ENCODE data around the gene PILRA. TPM values are rescaled to one million over a fixed set of nuclear protein-coding genes. Genes with fewer than 3 reads are reported as not detected.
"Not testable (repeated sequence)": the region's sequence is repeated elsewhere in the genome, so short reads cannot be mapped to it uniquely, and the experiment has no call there.

PILRA gene
- total RNA-seq, 1 experiment from 2014 or later: 0.68 TPM

DNA sequence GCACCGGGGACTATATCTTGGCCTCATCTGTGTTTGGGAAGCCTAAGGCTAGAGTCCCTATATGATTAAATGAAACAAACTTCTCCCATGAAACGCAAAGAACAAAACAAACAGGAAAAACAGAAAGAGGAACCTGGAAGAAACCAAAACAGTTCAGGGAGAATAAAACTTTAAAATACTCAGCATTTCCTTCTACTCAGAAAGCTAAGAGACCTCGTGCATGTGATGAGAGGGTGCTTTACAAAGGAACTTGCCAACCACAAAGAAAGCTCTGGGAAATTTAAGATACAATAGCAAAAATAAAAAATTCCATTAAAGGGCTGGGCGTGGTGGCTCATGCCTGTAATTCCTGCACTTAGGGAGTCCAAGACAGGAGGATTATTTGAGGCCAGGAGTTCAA, 6.9 kb downstream of the PILRA start:
- POLR2A ChIA-PET: no interaction called here
- no peak overlapping the region for H3K27ac Mint-ChIP-seq (ENCODE audit: unreplicated experiment)

DNA sequence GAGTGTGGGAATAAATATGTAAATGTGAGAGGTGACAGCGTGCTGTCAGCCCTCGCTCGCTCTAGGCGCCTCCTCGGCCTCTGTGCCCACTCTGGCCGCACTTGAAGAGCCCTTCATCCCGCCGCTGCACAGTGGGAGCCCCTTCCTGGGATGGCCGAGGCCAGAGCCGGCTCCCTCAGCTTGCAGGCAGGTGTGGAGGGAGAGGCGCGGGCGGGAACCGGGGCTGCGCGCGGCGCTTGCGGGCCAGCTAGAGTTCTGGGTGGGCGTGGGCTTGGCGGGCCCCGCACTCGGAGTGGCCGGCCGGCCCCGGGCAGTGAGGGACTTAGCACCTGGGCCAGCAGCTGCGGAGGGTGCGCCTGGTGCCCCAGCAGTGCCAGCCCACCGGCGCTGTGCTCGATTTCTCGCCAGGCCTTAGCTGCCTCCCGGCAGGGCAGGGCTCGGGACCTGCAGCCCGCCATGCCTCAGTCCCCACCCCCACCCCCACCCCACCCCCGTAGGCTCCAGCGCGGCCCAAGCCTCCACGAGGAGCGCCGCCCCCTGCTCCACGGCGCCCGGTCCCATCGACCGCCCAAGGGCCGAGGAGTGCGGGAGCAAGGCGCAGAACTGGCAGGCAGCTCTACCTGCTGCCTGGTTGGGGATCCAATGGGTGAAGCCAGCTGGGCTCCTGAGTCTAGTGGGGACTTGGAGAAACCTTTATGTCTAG, 8.4 kb downstream of the PILRA start:
- BruUV-seq (replicated peaks); H3K27me3 ChIP-seq (replicated peaks; ENCODE audit: control insufficient read depth, insufficient read depth, low read length); H3K4me1 ChIP-seq; intact Hi-C loops (cut with micrococcal nuclease; ENCODE audit: unreplicated experiment); H3K36me3 ChIP-seq (ENCODE audit: control insufficient read depth, insufficient read depth, low read length); DNase-seq; H3K4me3 ChIP-seq (ENCODE audit: low read depth, low read length); H3K9me3 Mint-ChIP-seq (ENCODE audit: unreplicated experiment); POLR2A ChIA-PET; H3K9me3 ChIP-seq; H3K36me3 Mint-ChIP-seq (ENCODE audit: insufficient read depth, unreplicated experiment); H3K4me1 Mint-ChIP-seq (ENCODE audit: low read depth, unreplicated experiment); H3K4me3 Mint-ChIP-seq (ENCODE audit: unreplicated experiment); H3K27ac Mint-ChIP-seq (ENCODE audit: unreplicated experiment): not testable (repeated sequence)
- peaks cover 14% of the 10 kb centered on the region for H3K27me3 Mint-ChIP-seq (ENCODE audit: insufficient read depth, unreplicated experiment)
- CTCF ChIA-PET: interaction anchor here (2.6 kb wide), 1 partner anchor 26 kb away, joined by 6 read pairs; no protein-coding TSS in a partner anchor

More for the DNA sequence above, 6.9 kb downstream of the PILRA start:
- peaks cover 14% of the 10 kb centered on the region for H3K27me3 Mint-ChIP-seq (ENCODE audit: insufficient read depth, unreplicated experiment)
- CTCF ChIA-PET: interaction anchor here (2.6 kb wide), 1 partner anchor 27 kb away, joined by 6 read pairs; no protein-coding TSS in a partner anchor
- no peaks in the 10 kb centered on the region for H3K4me1 Mint-ChIP-seq (ENCODE audit: low read depth, unreplicated experiment)
- no peaks in the 10 kb centered on the region for H3K9me3 Mint-ChIP-seq (ENCODE audit: unreplicated experiment)
- no TSS peak for BruUV-seq (replicated peaks)
- Histone ChIP-seq H3K4me1 (no peaks in the 10 kb centered on the region), H3K4me3 (ENCODE audit: low read depth, low read length) (no peak overlapping the region), H3K27me3 (replicated peaks; ENCODE audit: control insufficient read depth, insufficient read depth, low read length) (no peaks in the 10 kb centered on the region), H3K9me3 (no peaks in the 10 kb centered on the region), H3K36me3 (ENCODE audit: control insufficient read depth, insufficient read depth, low read length) (no peaks in the 10 kb centered on the region)
- intact Hi-C loops (cut with micrococcal nuclease; ENCODE audit: unreplicated experiment): no loop called here
- DNase-seq: no peak
- no peak overlapping the region for H3K4me3 Mint-ChIP-seq (ENCODE audit: unreplicated experiment)
- TF ChIP-seq, protein P1, sequence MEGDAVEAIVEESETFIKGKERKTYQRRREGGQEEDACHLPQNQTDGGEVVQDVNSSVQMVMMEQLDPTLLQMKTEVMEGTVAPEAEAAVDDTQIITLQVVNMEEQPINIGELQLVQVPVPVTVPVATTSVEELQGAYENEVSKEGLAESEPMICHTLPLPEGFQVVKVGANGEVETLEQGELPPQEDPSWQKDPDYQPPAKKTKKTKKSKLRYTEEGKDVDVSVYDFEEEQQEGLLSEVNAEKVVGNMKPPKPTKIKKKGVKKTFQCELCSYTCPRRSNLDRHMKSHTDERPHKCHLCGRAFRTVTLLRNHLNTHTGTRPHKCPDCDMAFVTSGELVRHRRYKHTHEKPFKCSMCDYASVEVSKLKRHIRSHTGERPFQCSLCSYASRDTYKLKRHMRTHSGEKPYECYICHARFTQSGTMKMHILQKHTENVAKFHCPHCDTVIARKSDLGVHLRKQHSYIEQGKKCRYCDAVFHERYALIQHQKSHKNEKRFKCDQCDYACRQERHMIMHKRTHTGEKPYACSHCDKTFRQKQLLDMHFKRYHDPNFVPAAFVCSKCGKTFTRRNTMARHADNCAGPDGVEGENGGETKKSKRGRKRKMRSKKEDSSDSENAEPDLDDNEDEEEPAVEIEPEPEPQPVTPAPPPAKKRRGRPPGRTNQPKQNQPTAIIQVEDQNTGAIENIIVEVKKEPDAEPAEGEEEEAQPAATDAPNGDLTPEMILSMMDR (IDR thresholded peaks at IDR 0.05; ENCODE audit: insufficient read depth in 1 of 2, low read depth in 1 of 2, low read length in 1 of 2, severe bottlenecking in 1 of 2, unreplicated experiment in 1 of 2): no peak
- no peaks in the 10 kb centered on the region for H3K36me3 Mint-ChIP-seq (ENCODE audit: insufficient read depth, unreplicated experiment)

DNA sequence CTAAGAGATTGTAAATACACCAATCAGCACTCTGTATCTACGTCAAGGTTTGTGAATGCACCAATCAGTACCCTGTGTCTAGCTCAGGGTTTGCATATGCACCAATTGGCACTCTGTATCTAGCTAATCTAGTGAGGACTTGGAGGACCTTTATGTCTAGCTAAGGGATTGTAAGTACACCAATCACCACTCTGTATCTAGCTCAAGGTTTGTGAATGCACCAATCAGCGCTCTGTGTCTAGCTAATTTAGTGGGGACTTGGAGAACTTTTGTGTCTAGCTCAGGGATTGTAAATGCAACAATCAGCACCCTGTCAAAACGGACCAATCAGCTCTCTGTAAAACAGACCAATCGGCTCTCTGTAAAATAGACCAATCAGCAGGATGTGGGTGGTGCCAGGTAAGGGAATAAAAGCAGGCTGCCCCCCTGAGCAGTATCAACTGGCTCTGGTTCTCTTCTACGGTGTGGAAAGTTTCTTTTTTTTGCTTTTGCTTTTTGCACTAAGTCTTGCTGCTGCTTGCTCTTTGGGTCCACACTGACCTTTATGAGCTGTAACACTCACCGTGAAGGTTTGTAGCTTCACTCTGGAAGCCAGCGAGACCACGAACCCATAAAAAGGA, 9.1 kb downstream of the PILRA start:
- POLR2A ChIA-PET; H3K27me3 ChIP-seq (replicated peaks; ENCODE audit: control insufficient read depth, insufficient read depth, low read length); intact Hi-C loops (cut with micrococcal nuclease; ENCODE audit: unreplicated experiment); H3K36me3 ChIP-seq (ENCODE audit: control insufficient read depth, insufficient read depth, low read length); DNase-seq; H3K9me3 Mint-ChIP-seq (ENCODE audit: unreplicated experiment); H3K27ac Mint-ChIP-seq (ENCODE audit: unreplicated experiment); H3K4me3 ChIP-seq (ENCODE audit: low read depth, low read length); H3K9me3 ChIP-seq; BruUV-seq (replicated peaks); H3K4me3 Mint-ChIP-seq (ENCODE audit: unreplicated experiment); H3K4me1 Mint-ChIP-seq (ENCODE audit: low read depth, unreplicated experiment); H3K36me3 Mint-ChIP-seq (ENCODE audit: insufficient read depth, unreplicated experiment); H3K4me1 ChIP-seq: not testable (repeated sequence)
- H3K27me3 Mint-ChIP-seq (ENCODE audit: insufficient read depth, unreplicated experiment): peaks cover 14% of the 10 kb centered on the region
- CTCF ChIA-PET: interaction anchor here (0.7 to 2.6 kb wide), 2 partner anchors 25 to 135 kb away, joined by 5 to 6 read pairs; no protein-coding TSS in a partner anchor

DNA sequence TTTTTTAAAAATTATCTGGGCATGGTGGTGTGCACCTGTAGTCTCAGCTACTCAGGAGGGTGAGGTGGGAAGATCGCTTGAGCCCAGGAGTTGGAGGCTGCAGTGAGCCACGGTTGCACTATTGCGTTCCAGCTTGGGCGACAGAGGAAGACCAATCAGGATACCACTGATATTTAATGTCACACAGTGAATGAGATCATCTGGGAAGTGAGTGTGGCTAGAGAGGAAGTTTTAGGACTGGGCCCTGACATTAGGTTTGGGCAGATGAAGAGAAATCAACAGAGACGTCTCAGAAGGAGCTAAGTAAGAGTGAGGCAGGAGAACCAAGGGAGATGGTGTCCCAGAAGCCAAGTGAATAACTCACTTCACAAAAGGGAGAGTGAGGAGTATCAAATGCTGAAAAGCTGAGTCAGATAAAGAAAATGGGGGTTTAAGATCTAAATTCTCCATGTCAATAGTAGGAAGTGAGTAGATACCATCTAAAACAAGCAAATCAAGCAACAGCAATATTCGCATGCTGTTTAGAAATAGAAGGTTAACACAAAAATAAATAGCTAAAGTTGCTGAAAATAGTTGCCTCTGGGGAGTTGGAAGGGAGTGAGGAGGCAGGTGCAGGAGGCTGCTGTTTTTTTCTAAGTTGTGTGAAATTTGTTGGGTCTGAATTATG, 11.5 kb downstream of the PILRA start:
- Histone ChIP-seq H3K27me3 (replicated peaks; ENCODE audit: control insufficient read depth, insufficient read depth, low read length) (no peaks in the 10 kb centered on the region), H3K4me1 (no peaks in the 10 kb centered on the region), H3K9me3 (no peaks in the 10 kb centered on the region), H3K36me3 (ENCODE audit: control insufficient read depth, insufficient read depth, low read length) (no peaks in the 10 kb centered on the region), H3K4me3 (ENCODE audit: low read depth, low read length) (no peak overlapping the region)
- Mint-ChIP-seq H3K27me3 (ENCODE audit: insufficient read depth, unreplicated experiment) (peaks cover 18% of the 10 kb centered on the region), H3K4me3 (ENCODE audit: unreplicated experiment) (no peak overlapping the region), H3K36me3 (ENCODE audit: insufficient read depth, unreplicated experiment) (no peaks in the 10 kb centered on the region), H3K4me1 (ENCODE audit: low read depth, unreplicated experiment) (no peaks in the 10 kb centered on the region), H3K27ac (ENCODE audit: unreplicated experiment) (no peak overlapping the region), H3K9me3 (ENCODE audit: unreplicated experiment) (no peaks in the 10 kb centered on the region)
- intact Hi-C loops (cut with micrococcal nuclease; ENCODE audit: unreplicated experiment): no loop called here
- BruUV-seq (replicated peaks): no TSS peak
- no peak for DNase-seq
- ChIA-PET POLR2A (no interaction called here), CTCF (no interaction called here)
- TF ChIP-seq, protein P1 (IDR thresholded peaks at IDR 0.05; ENCODE audit: insufficient read depth in 1 of 2, low read depth in 1 of 2, low read length in 1 of 2, severe bottlenecking in 1 of 2, unreplicated experiment in 1 of 2): no peak
